Activated CD4-positive, alpha-beta T cell treated with anti-CD3 and anti-CD28 coated beads, Interleukin-2, amount 50 U/mL, for 1 hour (primary cell): Measurements from ENCODE around the gene DNAL1.

Experiments
- DNase-seq: peaks from one replicate; pipeline ENCODE4 v3.0.0-alpha.2; 2020

DNAL1 gene

GRCh38 chr14:73710737-73711136, 66.0 kb downstream of the DNAL1 start:
- no peak for DNase-seq

- no peak for DNase-seq
Measured at GRCh38 chr14:73712071-73712506, 67.3 kb downstream of the DNAL1 start.

- no peak for DNase-seq
Measured at GRCh38 chr14:73712540-73713180, 67.9 kb downstream of the DNAL1 start.

GRCh38 chr14:73713206-73713802, 68.5 kb downstream of the DNAL1 start:
- no peak for DNase-seq

GRCh38 chr14:73713803-73714655, 69.2 kb downstream of the DNAL1 start, which contains the start of gene PNMA1:
Gene PNMA1 (minus strand): TSS chr14:73714384. CDS start chr14:73713639, 745 bp downstream.
- DNase-seq = peak; percentile 84

GRCh38 chr14:73714656-73715081, 69.9 kb downstream of the DNAL1 start:
- DNase-seq = no peak

GRCh38 chr14:73715707-73716106, 70.9 kb downstream of the DNAL1 start:
- no peak for DNase-seq

GRCh38 chr14:73717266-73717665, 72.5 kb downstream of the DNAL1 start:
- no peak for DNase-seq

GRCh38 chr14:73717711-73718417, 73.1 kb downstream of the DNAL1 start:
- DNase-seq = no peak

GRCh38 chr14:73718418-73719251, 73.8 kb downstream of the DNAL1 start:
- DNase-seq = no peak

- no peak for DNase-seq
Measured at GRCh38 chr14:73719361-73719760, 74.6 kb downstream of the DNAL1 start.

GRCh38 chr14:73719791-73720190, 75.0 kb downstream of the DNAL1 start:
- DNase-seq = no peak

GRCh38 chr14:73720636-73721035, 75.8 kb downstream of the DNAL1 start:
- DNase-seq = no peak

- DNase-seq = no peak
Measured at GRCh38 chr14:73721101-73721821, 76.5 kb downstream of the DNAL1 start.

- DNase-seq = no peak
Measured at GRCh38 chr14:73722581-73722980, 77.8 kb downstream of the DNAL1 start.

- DNase-seq = no peak
Measured at GRCh38 chr14:73723406-73723796, 78.6 kb downstream of the DNAL1 start.

GRCh38 chr14:73723797-73724661, 79.2 kb downstream of the DNAL1 start:
- DNase-seq = no peak

- no peak for DNase-seq
Measured at GRCh38 chr14:73724696-73725095, 79.9 kb downstream of the DNAL1 start.

GRCh38 chr14:73725116-73726024, 80.6 kb downstream of the DNAL1 start:
- DNase-seq = no peak
